A549 (cell line): ENCODE measurements around the gene DYRK1A. TPM values are rescaled to one million over a fixed set of nuclear protein-coding genes. Genes with fewer than 3 reads are reported as not detected.

Experiments used
- ATAC-seq, 2 experiments: fragments of 200-7000 bp in 1 of 2; fragments of >200 bp in 1 of 2; cut with Nextera tagmentation in 1 of 2; cut with Tn5 transposase in 1 of 2; 3 replicates each; pipeline versions ENCODE4 v1.8.0 to v1.9.1; 2018 to 2020; ENCODE audit warnings: mild to moderate bottlenecking in 1 of 2, moderate library complexity in 1 of 2
- CTCF ChIA-PET: fragments of 300-600 bp; sonication (Branson Sonifier 250); formaldehyde crosslinking; extraction: SDS; loops from one replicate; lab custom pipeline; 2021; ENCODE audit warnings: antibody characterized with exemption, inconsistent platforms; lab: Yijun Ruan, JAX
- POLR2A ChIA-PET: fragments of 350-600 bp; formaldehyde crosslinking; extraction: SDS; loops from one replicate; lab custom pipeline; 2021; ENCODE audit warnings: antibody characterized with exemption, inconsistent platforms; lab: Yijun Ruan, JAX
- DNase-seq, 2 experiments: peaks; one replicate each; pipeline versions ENCODE4 v3.0.0 to v3.0.0-alpha.2; 2011 to 2016; ENCODE audit warnings: low read depth in 1 of 2, low spot score in 1 of 2
- FAIRE-seq: peaks from 2 replicates; lab custom pipeline; 2011; peaks lifted over from hg19 to GRCh38; lab: Jason Lieb, UNC
- H3K27ac ChIP-seq, 2 experiments: fragments of >200 bp; sonication (Bioruptor Twin); formaldehyde crosslinking; 3 replicates each; pipeline ENCODE4 v1.5.1; 2016 to 2017
- H3K4me1 ChIP-seq: fragments of >200 bp; sonication (Bioruptor Twin); formaldehyde crosslinking; 3 replicates; pipeline ENCODE4 v1.6.1; 2016
- H3K4me2 ChIP-seq: fragments of >200 bp; sonication (Bioruptor Twin); formaldehyde crosslinking; 3 replicates; pipeline ENCODE4 v1.6.1; 2016
- H3K4me3 ChIP-seq: fragments of >200 bp; sonication (Bioruptor Twin); formaldehyde crosslinking; 3 replicates; pipeline ENCODE4 v1.5.1; 2016
- H3K9me3 ChIP-seq: fragments of >200 bp; sonication (Bioruptor Twin); formaldehyde crosslinking; 3 replicates; pipeline ENCODE4 v1.6.1; 2016
- BCL3 ChIP-seq: fragments of >200 bp; sonication (Bioruptor Twin); formaldehyde crosslinking; IDR thresholded peaks from 3 replicates; pipeline ENCODE4 v1.6.1; 2016
- CBX8 ChIP-seq: fragments of 200-600 bp; sonication (generic); IDR thresholded peaks from 2 replicates; pipeline ENCODE4 v1.6.1; 2016
- CEBPB ChIP-seq, 2 experiments: fragments of >200 bp in 1 of 2; sonication (Bioruptor Twin) in 1 of 2; formaldehyde crosslinking in 1 of 2; IDR thresholded peaks; 2 replicates each; pipeline ENCODE4 v1.6.1; 2012 to 2016
- CHD4 ChIP-seq: fragments of 200-600 bp; sonication (generic); IDR thresholded peaks from 2 replicates; pipeline ENCODE4 v1.6.1; 2016; ENCODE audit warnings: antibody characterized with exemption, mild to moderate bottlenecking, borderline replicate concordance
- E2F6 ChIP-seq: IDR thresholded peaks from 2 replicates; pipeline ENCODE4 v1.6.1; 2012; ENCODE audit warnings: low read depth, borderline replicate concordance
- ELK1 ChIP-seq: fragments of 150-350 bp; IDR thresholded peaks from 2 replicates; pipeline ENCODE4 v1.6.1; 2014; ENCODE audit warnings: low read depth, mild to moderate bottlenecking, low read length
- FOSB ChIP-seq: fragments of 250-450 bp; sonication (Bioruptor Pico); IDR thresholded peaks from 2 replicates; pipeline ENCODE4 v1.5.0; 2020; ENCODE audit warnings: mild to moderate bottlenecking, moderate library complexity
- HES2 ChIP-seq: fragments of >200 bp; sonication (Bioruptor Twin); formaldehyde crosslinking; IDR thresholded peaks from 2 replicates; pipeline ENCODE4 v1.6.1; 2016
- HEYL ChIP-seq: fragments of 250-450 bp; sonication (Bioruptor Pico); IDR thresholded peaks from 2 replicates; pipeline ENCODE4 v1.8.0; 2021; ENCODE audit warnings: mild to moderate bottlenecking, moderate library complexity
- JUNB ChIP-seq: fragments of >200 bp; sonication (Bioruptor Twin); formaldehyde crosslinking; IDR thresholded peaks from 2 replicates; pipeline ENCODE4 v1.6.1; 2016
- KDM1A ChIP-seq: fragments of 200-600 bp; sonication (generic); IDR thresholded peaks from 2 replicates; pipeline ENCODE4 v1.6.1; 2016; ENCODE audit warnings: low read depth, mild to moderate bottlenecking
- KDM5A ChIP-seq: fragments of 200-600 bp; sonication (generic); IDR thresholded peaks from 2 replicates; pipeline ENCODE4 v1.6.1; 2016; ENCODE audit warnings: antibody characterized with exemption, mild to moderate bottlenecking
- MAFK ChIP-seq: fragments of 450-650 bp; IDR thresholded peaks from 2 replicates; pipeline ENCODE4 v1.6.1; 2014; ENCODE audit not compliant: partially characterized antibody
- MAX ChIP-seq: IDR thresholded peaks from 2 replicates; pipeline ENCODE4 v1.6.1; 2012
- MAZ ChIP-seq: fragments of 150-350 bp; IDR thresholded peaks from 2 replicates; pipeline ENCODE4 v1.6.1; 2014; ENCODE audit warnings: antibody characterized with exemption, low read depth, low read length, borderline replicate concordance
- NFE2L2 ChIP-seq: fragments of 150-350 bp; conservative IDR thresholded peaks from 2 replicates; pipeline ENCODE4 v1.6.1; 2014; ENCODE audit warnings: low read length
- NPAS2 ChIP-seq: fragments of 250-450 bp; sonication (Bioruptor Pico); IDR thresholded peaks from 2 replicates; pipeline ENCODE4 v1.8.0; 2022; ENCODE audit warnings: mild to moderate bottlenecking, moderate library complexity, borderline replicate concordance
- RNF2 ChIP-seq: fragments of 200-600 bp; sonication (generic); IDR thresholded peaks from 2 replicates; pipeline ENCODE4 v1.6.1; 2016; ENCODE audit warnings: low read depth, mild to moderate bottlenecking, antibody characterized with exemption, moderate library complexity, borderline replicate concordance
- SMC3 ChIP-seq: fragments of >200 bp; sonication (Bioruptor Twin); formaldehyde crosslinking; IDR thresholded peaks from 3 replicates; pipeline ENCODE4 v1.6.1; 2018; ENCODE audit warnings: inconsistent platforms
- SREBF2 ChIP-seq: fragments of 450-650 bp; IDR thresholded peaks from 2 replicates; pipeline ENCODE4 v1.6.1; 2014; ENCODE audit warnings: mild to moderate bottlenecking, moderate library complexity
- TFCP2L1 ChIP-seq: fragments of 250-450 bp; sonication (Bioruptor Pico); IDR thresholded peaks from 2 replicates; pipeline ENCODE4 v1.5.0; 2021; ENCODE audit warnings: mild to moderate bottlenecking
- ZC3H11A ChIP-seq: fragments of 450-650 bp; IDR thresholded peaks from 2 replicates; pipeline ENCODE4 v1.6.1; 2014; ENCODE audit warnings: antibody characterized with exemption, mild to moderate bottlenecking
- ZFP36 ChIP-seq: fragments of 450-650 bp; IDR thresholded peaks from 2 replicates; pipeline ENCODE4 v1.6.1; 2014; ENCODE audit warnings: borderline replicate concordance; ENCODE audit not compliant: partially characterized antibody
- WGBS: methylation state at CpG from one replicate; pipeline ENCODE4 v1.1.6; 2017; ENCODE audit errors: missing lambda C conversion rate; 5-methylcytosine and 5-hydroxymethylcytosine counted together
- polyA plus RNA-seq, 4 experiments: library from polyadenylated mRNA; depleted of rRNA in 3 of 4; stranded (reverse); fragments of >200 nt; fragmentation: RNase III in 1 of 4; extraction: RNeasy Plus Mini Kit Qiagen cat#74134 plus additional on column Dnase treatment in 1 of 4; gene quantifications; 2 replicates in 3 of 4; 3 replicates in 1 of 4; pipeline ENCODE4 v1.2.3, GENCODE V29; 2011 to 2017

Gene DYRK1A
- polyA plus RNA-seq, 2 of the 4 experiments (the other 2 are of a cell fraction): 12.7 to 29.4 TPM

GRCh38 chr21:37443683-37444082 is 77.1 kb downstream of the DYRK1A start:
- Histone ChIP-seq H3K4me3 (no peak overlapping the region), H3K4me1 (peaks cover 17% of the 10 kb centered on the region; the same call in 2 of the 3 replicates), H3K27ac (no peak overlapping the region), H3K9me3 (no peaks in the 10 kb centered on the region), H3K4me2 (no peak overlapping the region)
- FAIRE-seq (no peak), DNase-seq (no peak), ATAC-seq (no peak)
- 92% methylated on average over 4 of the region's 4 CpGs for WGBS
- ChIA-PET POLR2A (no interaction called here), CTCF (no interaction called here)
- TF ChIP-seq SMC3: no peak
- TF ChIP-seq TFCP2L1 (CRISPR knock-in tag): no peak
- TF ChIP-seq KDM1A: no peak
- TF ChIP-seq FOSB (CRISPR knock-in tag): no peak
- no peak for TF ChIP-seq CBX8
- no peak for TF ChIP-seq ZFP36
- no peak for TF ChIP-seq MAFK

- Histone ChIP-seq H3K9me3 (no peaks in the 10 kb centered on the region), H3K4me1 (peaks cover 30% of the 10 kb centered on the region), H3K4me2 (no peak overlapping the region), H3K4me3 (no peak overlapping the region), H3K27ac (no peak overlapping the region)
- FAIRE-seq (no peak), ATAC-seq (no peak), DNase-seq (no peak)
- ChIA-PET POLR2A (no interaction called here), CTCF (no interaction called here)
- WGBS: 82% methylated on average over 5 of the region's 5 CpGs
- TF ChIP-seq CHD4: no peak
- TF ChIP-seq ELK1: no peak
- TF ChIP-seq TFCP2L1 (CRISPR knock-in tag): no peak
- TF ChIP-seq MAZ: no peak
- no peak for TF ChIP-seq E2F6
- TF ChIP-seq KDM5A: no peak
- TF ChIP-seq ZC3H11A: no peak
- TF ChIP-seq RNF2: no peak
- no peak for TF ChIP-seq BCL3
- no peak for TF ChIP-seq HEYL
- TF ChIP-seq MAFK: no peak
- no peak for TF ChIP-seq HES2
- TF ChIP-seq CEBPB (IDR thresholded peaks at IDR 0.05): no peak
- no peak for TF ChIP-seq FOSB (CRISPR knock-in tag)
- TF ChIP-seq SMC3: no peak
- no peak for TF ChIP-seq MAX
- TF ChIP-seq NPAS2 (CRISPR knock-in tag): no peak
- no peak for TF ChIP-seq SREBF2
- TF ChIP-seq NFE2L2: no peak
- TF ChIP-seq JUNB: no peak
Observed at GRCh38 chr21:37445228-37445627, 78.7 kb downstream of the DYRK1A start.
